ENCODE data around the gene PXMP2.
"Not testable (repeated sequence)": the region's sequence is repeated elsewhere in the genome, so short reads cannot be mapped to it uniquely, and the experiment has no call there.

PXMP2 gene

GRCh38 chr12:132746613-132747012, 59.2 kb downstream of the PXMP2 start:
- no peak overlapping the region for H3K27ac ChIP-seq
- TF ChIP-seq ZFX (IDR thresholded peaks at IDR 0.05) = no peak
- TF ChIP-seq, protein P1, sequence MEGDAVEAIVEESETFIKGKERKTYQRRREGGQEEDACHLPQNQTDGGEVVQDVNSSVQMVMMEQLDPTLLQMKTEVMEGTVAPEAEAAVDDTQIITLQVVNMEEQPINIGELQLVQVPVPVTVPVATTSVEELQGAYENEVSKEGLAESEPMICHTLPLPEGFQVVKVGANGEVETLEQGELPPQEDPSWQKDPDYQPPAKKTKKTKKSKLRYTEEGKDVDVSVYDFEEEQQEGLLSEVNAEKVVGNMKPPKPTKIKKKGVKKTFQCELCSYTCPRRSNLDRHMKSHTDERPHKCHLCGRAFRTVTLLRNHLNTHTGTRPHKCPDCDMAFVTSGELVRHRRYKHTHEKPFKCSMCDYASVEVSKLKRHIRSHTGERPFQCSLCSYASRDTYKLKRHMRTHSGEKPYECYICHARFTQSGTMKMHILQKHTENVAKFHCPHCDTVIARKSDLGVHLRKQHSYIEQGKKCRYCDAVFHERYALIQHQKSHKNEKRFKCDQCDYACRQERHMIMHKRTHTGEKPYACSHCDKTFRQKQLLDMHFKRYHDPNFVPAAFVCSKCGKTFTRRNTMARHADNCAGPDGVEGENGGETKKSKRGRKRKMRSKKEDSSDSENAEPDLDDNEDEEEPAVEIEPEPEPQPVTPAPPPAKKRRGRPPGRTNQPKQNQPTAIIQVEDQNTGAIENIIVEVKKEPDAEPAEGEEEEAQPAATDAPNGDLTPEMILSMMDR (conservative IDR thresholded peaks at IDR 0.05) = no peak

DNA sequence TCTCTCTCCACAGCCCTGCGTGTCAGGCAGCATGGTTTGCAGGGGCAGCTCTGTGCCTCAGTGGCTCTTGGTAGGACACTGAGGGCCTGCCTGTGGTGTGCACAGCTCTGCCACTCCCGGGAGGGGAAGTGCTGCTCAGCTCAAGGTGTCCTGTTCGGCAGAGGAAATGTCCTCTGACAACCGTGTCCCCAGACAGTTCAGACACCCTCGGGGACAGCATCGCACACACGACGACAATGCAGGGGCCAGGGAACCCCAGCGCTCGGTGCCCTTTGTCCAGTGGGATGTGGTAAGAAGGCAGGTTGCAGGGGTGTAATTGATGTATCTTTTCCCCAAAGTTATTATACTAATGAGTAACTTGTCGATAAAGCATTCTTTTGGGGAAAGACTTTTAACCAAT, 60.0 kb downstream of the PXMP2 start:
- no peak overlapping the region for H3K27ac ChIP-seq
- TF ChIP-seq ZFX (IDR thresholded peaks at IDR 0.05) = no peak
- TF ChIP-seq, protein P1 (conservative IDR thresholded peaks at IDR 0.05) = no peak

GRCh38 chr12:132747896-132748295, 60.5 kb downstream of the PXMP2 start:
- TF ChIP-seq ZFX (IDR thresholded peaks at IDR 0.05) = no peak
- TF ChIP-seq, protein P1 (conservative IDR thresholded peaks at IDR 0.05) = no peak
- H3K27ac ChIP-seq = no peak overlapping the region

DNA sequence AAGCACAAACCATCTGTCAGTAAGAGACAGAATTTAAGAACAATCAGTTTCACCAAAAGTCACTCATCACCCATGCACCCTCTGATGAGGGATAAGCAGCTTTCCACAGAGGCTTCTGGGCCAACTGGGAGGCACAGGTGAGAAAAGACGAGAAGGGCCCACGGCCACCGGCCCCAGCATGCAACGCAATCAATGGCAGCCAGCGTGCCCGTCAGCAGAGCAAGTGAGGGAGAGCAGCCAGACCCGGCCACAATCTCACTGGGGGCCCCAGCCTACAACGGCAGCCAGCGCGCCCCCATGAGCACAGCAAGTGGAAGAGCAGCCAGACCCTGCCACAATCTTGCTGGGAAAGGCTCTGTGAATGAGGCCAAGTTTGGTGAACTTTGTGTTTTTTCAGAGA, 60.9 kb downstream of the PXMP2 start:
- H3K27ac ChIP-seq = no peak overlapping the region
- TF ChIP-seq ZFX (IDR thresholded peaks at IDR 0.05) = no peak
- TF ChIP-seq, protein P1 (conservative IDR thresholded peaks at IDR 0.05) = no peak

DNA sequence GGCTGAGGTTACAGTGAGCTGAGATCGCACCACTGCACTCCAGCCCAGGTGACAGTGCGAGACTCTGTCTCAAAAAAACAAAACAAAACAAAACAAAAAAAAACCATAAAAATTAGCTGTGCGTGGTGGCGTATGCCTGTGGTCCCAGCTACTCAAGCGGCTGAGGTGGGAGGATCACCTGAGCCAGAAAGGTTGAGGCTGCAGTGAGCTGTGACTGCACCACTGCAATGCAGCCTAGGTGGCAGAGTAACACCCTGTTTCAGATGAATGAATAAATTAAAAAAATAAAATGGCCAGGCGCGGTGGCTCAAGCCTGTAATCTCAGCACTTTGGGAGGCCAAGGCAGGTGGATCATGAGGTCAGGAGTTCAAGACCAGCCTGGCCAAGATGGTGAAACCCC, 66.3 kb downstream of the PXMP2 start:
- not testable (repeated sequence) for H3K27ac ChIP-seq

DNA sequence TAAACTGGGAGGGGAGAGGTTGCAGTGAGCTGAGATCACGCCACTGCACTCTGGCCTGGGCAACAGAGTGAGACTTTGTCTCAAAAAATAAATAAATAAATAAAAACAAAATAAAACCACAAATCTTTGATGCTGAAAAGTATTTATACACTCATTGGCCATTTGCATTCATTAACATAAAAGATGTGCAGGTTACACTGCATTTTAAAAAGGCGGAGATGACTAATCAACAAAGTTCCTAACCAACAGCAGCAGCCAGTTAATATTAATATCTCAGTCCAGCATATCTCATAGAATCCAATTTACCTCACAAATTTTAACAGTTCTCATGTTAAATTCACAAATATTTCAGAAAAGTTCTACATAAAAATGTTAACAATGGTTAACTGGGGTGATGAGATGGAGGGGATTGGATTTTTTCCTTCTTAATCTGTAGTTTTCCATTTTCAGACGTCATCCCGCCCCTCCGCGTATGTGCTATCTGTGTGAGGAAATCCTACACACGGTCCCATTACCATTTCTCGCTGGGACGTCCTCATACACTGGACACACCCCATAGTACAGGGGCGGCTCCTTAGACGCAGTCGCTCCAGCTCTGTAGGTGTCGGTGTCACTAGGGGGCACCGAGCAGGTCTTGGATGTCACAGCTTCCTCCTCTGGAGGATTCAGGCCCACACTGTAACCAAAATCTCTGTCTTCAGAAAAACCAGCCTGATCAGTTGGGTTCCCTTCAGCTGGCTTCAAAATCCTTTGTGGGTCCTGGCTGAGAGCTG, 67.0 kb downstream of the PXMP2 start:
- H3K27ac ChIP-seq = no peak overlapping the region
- TF ChIP-seq, protein P1 (conservative IDR thresholded peaks at IDR 0.05) = no peak
- no peak for TF ChIP-seq ZFX (IDR thresholded peaks at IDR 0.05)
